Body of pancreas (tissue), 4 donors: Measurements from ENCODE around the gene ARHGEF11. TPM values are rescaled to one million over a fixed set of nuclear protein-coding genes. Genes with fewer than 3 reads are reported as not detected.

Source experiments
- ATAC-seq: fragments of 150-250 bp; one replicate; pipeline ENCODE4 v1.9.1; 2016
- DNase-seq, 4 donors: peaks; one replicate each; pipeline ENCODE4 v3.0.0-alpha.2; 2019
- H3K27ac ChIP-seq, 4 donors: fragments of 200-600 bp; sonication (generic); 1 replicate in 3 of 4; 2 replicates in 1 of 4; pipeline versions ENCODE4 v1.5.1 to v1.6.1; 2016 to 2019; ENCODE audit warnings: mild to moderate bottlenecking in 1 of 4, mixed read lengths in 1 of 4, moderate library complexity in 1 of 4
- H3K27me3 ChIP-seq, 2 donors: fragments of 200-600 bp; sonication (generic); one replicate each; pipeline ENCODE4 v1.6.0; 2016; ENCODE audit warnings: mild to moderate bottlenecking in 1 of 2
- H3K36me3 ChIP-seq, 2 donors: fragments of 200-600 bp; sonication (generic); replicated peaks in 1 of 2; 2 replicates each; pipeline ENCODE4 v1.5.1; 2016; ENCODE audit warnings: low read depth in 2 of 2; ENCODE audit not compliant: insufficient read depth in 1 of 2
- H3K4me1 ChIP-seq: fragments of 200-600 bp; sonication (generic); one replicate; pipeline ENCODE4 v1.6.0; 2016
- H3K4me3 ChIP-seq, 2 donors: fragments of 200-600 bp; sonication (generic); 1 replicate in 1 of 2; 2 replicates in 1 of 2; pipeline ENCODE4 v1.5.1; 2016 to 2019
- H3K9me3 ChIP-seq, 3 donors: fragments of 200-600 bp; sonication (generic); 1 replicate in 2 of 3; 2 replicates in 1 of 3; pipeline ENCODE4 v1.5.1; 2016
- POLR2A ChIP-seq, 3 donors: fragments of 450-650 bp; IDR thresholded peaks; one replicate each; pipeline ENCODE4 v1.6.1; 2016; ENCODE audit warnings: antibody characterized with exemption in 3 of 3, mild to moderate bottlenecking in 2 of 3
- WGBS, 2 donors: methylation state at CpG; one replicate each; pipeline ENCODE4 v1.1.5; 2017; 5-methylcytosine and 5-hydroxymethylcytosine counted together
- intact Hi-C: fragments of 100-400 bp; cut with DNase I; formaldehyde crosslinking; loops from one replicate; pipeline ENCODE4 v1.15.1; 2023
- total RNA-seq, 2 donors: library from RNA; depleted of rRNA; stranded (reverse); fragments of >200 nt; gene quantifications; one replicate each; pipeline ENCODE4 v1.1.0, GENCODE V29; 2016
- TF ChIP-seq, protein P1 (sequence below), 7 experiments: fragments of 450-650 bp in 4 of 7; fragments of 200-600 bp in 3 of 7; sonication (generic) in 3 of 7; IDR thresholded peaks; one replicate each; pipeline ENCODE4 v1.5.1; 2016 to 2019; ENCODE audit warnings: antibody characterized with exemption in 7 of 7

ARHGEF11 gene
- total RNA-seq, 2 donors from 2014 or later = 17.9 to 29.7 TPM

GRCh38 chr1:156900896-156901589 lies 144.5 kb downstream of the ARHGEF11 start:
- no peak for ATAC-seq
- Histone ChIP-seq H3K27me3 (no peaks in the 10 kb centered on the region), H3K9me3 (no peaks in the 10 kb centered on the region), H3K4me3 (no peak overlapping the region), H3K27ac (no peak overlapping the region), H3K4me1 (no peaks in the 10 kb centered on the region), H3K36me3 (no peaks in the 10 kb centered on the region)
- intact Hi-C loops = no loop called here
- DNase-seq = no peak
- TF ChIP-seq, protein P1, sequence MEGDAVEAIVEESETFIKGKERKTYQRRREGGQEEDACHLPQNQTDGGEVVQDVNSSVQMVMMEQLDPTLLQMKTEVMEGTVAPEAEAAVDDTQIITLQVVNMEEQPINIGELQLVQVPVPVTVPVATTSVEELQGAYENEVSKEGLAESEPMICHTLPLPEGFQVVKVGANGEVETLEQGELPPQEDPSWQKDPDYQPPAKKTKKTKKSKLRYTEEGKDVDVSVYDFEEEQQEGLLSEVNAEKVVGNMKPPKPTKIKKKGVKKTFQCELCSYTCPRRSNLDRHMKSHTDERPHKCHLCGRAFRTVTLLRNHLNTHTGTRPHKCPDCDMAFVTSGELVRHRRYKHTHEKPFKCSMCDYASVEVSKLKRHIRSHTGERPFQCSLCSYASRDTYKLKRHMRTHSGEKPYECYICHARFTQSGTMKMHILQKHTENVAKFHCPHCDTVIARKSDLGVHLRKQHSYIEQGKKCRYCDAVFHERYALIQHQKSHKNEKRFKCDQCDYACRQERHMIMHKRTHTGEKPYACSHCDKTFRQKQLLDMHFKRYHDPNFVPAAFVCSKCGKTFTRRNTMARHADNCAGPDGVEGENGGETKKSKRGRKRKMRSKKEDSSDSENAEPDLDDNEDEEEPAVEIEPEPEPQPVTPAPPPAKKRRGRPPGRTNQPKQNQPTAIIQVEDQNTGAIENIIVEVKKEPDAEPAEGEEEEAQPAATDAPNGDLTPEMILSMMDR (IDR thresholded peaks at IDR 0.05) = no peak
- TF ChIP-seq POLR2A (IDR thresholded peaks at IDR 0.05) = no peak
- 58 to 62% methylated on average over 4 to 6 of the region's 6 CpGs for WGBS, 2 donors

DNA sequence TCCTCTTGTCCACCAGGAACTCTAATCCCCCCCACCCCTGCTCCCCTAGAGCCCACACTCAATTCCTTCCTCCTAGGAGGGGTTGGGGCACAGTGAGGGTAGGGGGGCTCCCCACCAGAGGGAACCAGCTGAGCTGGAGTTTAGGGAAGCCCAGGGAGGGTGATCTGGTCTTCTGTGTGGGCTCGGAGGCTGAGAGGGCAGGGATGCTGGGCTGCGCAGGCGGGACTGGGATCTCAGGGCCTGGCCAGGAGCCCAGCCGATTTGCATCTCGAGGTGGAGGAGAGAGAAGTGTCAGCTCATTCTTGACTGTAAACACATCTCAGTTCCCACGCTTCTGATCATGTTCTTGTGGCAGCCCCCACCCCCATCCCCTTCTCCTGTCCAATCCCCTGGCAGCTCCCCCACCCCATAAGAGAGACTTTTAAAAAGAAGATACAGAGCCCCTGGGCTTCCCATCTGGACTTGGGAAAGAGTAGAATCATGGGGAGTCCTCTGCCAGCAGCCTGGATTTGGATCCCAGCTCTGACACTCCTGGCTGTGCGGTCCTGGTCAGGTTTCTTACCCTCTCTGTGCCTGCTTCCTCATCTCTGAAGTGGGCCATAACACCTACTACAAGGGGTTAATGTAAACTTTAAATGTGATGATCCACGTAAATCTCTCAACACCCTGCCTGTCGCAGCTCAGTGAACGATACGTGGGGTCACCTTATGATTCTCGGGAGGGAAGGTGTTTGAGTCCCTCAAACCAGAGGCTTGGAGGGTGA lies 145.4 kb downstream of the ARHGEF11 start:
- no peak for ATAC-seq
- Histone ChIP-seq H3K36me3 (no peaks in the 10 kb centered on the region), H3K27me3 (no peaks in the 10 kb centered on the region), H3K4me1 (no peaks in the 10 kb centered on the region), H3K27ac (no peak overlapping the region), H3K4me3 (no peak overlapping the region), H3K9me3 (no peaks in the 10 kb centered on the region)
- intact Hi-C loops = no loop called here
- DNase-seq = no peak
- WGBS, 2 donors = 58 to 67% methylated on average over 7 to 12 of the region's 12 CpGs
- TF ChIP-seq POLR2A (IDR thresholded peaks at IDR 0.05) = no peak
- TF ChIP-seq, protein P1 (IDR thresholded peaks at IDR 0.05) = no peak

DNA sequence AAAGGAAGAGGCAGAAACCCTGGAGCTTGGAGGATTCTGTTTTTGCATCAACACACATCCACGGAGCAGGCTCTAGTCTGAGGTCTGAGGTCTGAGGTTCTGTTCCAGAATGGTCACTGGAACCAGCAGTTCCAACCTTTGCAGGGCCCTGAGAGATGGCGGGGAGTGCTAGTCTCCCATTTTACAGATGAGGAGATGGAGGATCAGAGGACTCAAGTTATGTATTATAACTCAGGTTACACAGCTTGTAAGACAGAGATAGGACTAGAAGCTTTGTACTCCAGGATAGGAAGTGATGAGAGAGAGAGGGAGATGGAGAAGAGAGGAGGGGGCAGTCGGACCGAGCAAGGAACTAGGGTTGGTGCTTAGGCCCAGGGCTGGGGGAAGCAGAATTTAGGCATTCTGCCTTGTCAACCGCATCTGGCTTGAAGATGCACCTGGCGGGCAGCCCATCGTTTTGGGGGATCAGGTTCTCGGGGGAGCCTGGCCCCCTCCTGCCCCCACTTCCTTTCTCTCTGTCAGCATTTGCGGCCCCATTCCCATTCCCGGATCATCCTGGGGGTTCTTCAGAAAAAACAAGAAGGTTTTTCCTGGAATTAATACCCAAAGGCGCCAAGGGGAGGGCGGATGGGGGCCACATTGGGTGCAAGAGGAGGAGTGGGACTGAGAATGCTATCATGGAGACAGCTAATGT lies 146.4 kb downstream of the ARHGEF11 start:
- Histone ChIP-seq H3K27me3 (no peaks in the 10 kb centered on the region), H3K36me3 (no peaks in the 10 kb centered on the region), H3K4me3 (no peak overlapping the region), H3K9me3 (no peaks in the 10 kb centered on the region), H3K27ac (no peak overlapping the region), H3K4me1 (no peaks in the 10 kb centered on the region)
- TF ChIP-seq, protein P1 (IDR thresholded peaks at IDR 0.05) = no peak
- TF ChIP-seq POLR2A (IDR thresholded peaks at IDR 0.05) = no peak
- ATAC-seq (no peak), DNase-seq (no peak)
- intact Hi-C loops = no loop called here
- 69 to 74% methylated on average over 12 of the region's 12 CpGs for WGBS, 2 donors

GRCh38 chr1:156898161-156898566 lies 147.4 kb downstream of the ARHGEF11 start:
- intact Hi-C loops = no loop called here
- no peaks in the 10 kb centered on the region for H3K9me3 ChIP-seq
- peak in 1 of 4 donors; percentile 36 for DNase-seq
- ATAC-seq = peak; percentile 43
- no peaks in the 10 kb centered on the region for H3K36me3 ChIP-seq
- H3K27me3 ChIP-seq = peaks cover 0 to 7% of the 10 kb centered on the region in 2 donors
- 39 to 48% methylated on average over 10 to 13 of the region's 13 CpGs for whole genome bisulfite sequencing, 2 donors
- H3K4me1 ChIP-seq = no peaks in the 10 kb centered on the region
- H3K4me3 ChIP-seq = no peak overlapping the region
- TF ChIP-seq, protein P1 (IDR thresholded peaks at IDR 0.05) = no peak
- no peak for TF ChIP-seq POLR2A (IDR thresholded peaks at IDR 0.05)
- peak overlapping the region in 2 of 4 donors; percentile 25 to 44 for H3K27ac ChIP-seq
